GM12878 (cell line): ENCODE measurements around the gene IKZF5. TPM values are rescaled to one million over a fixed set of nuclear protein-coding genes. Genes with fewer than 3 reads are reported as not detected.

Experiments used
- ATF2 ChIP-seq: IDR thresholded peaks from 2 replicates; pipeline ENCODE4 v1.6.1; 2012; ENCODE audit warnings: low read length, inconsistent platforms
- CBX5 ChIP-seq: sonication (generic); IDR thresholded peaks from 2 replicates; pipeline ENCODE4 v1.6.1; 2016; ENCODE audit warnings: low read depth, moderate library complexity, mild to moderate bottlenecking, inconsistent platforms
- HDAC2 ChIP-seq: fragments of 200-600 bp; sonication (generic); IDR thresholded peaks from 2 replicates; pipeline ENCODE4 v1.6.1; 2017
- NR2C1 ChIP-seq: fragments of 450-650 bp; IDR thresholded peaks from 2 replicates; pipeline ENCODE4 v1.6.1; 2017; ENCODE audit warnings: antibody characterized with exemption, mild to moderate bottlenecking, moderate library complexity
- RELB ChIP-seq: fragments of 450-650 bp; IDR thresholded peaks from 2 replicates; pipeline ENCODE4 v1.6.1; 2017; ENCODE audit warnings: low read depth, mild to moderate bottlenecking, moderate library complexity
- SP1 ChIP-seq: IDR thresholded peaks from one replicate; pipeline ENCODE4 v1.6.1; 2011; ENCODE audit warnings: low read depth, low read length
- ZBTB40 ChIP-seq: fragments of 450-650 bp; IDR thresholded peaks from 2 replicates; pipeline ENCODE4 v1.6.1; 2016; ENCODE audit warnings: mild to moderate bottlenecking, moderate library complexity, borderline replicate concordance
- ZNF217 ChIP-seq: fragments of 450-650 bp; IDR thresholded peaks from 2 replicates; pipeline ENCODE4 v1.6.1; 2017; ENCODE audit warnings: antibody characterized with exemption, mild to moderate bottlenecking
- ZNF24 ChIP-seq: fragments of 450-650 bp; IDR thresholded peaks from 2 replicates; pipeline ENCODE4 v1.6.1; 2017; ENCODE audit warnings: antibody characterized with exemption, mild to moderate bottlenecking
- polyA plus RNA-seq, 11 experiments: library from polyadenylated mRNA; depleted of rRNA in 4 of 11; unstranded in 6 of 11; stranded (reverse) in 5 of 11; fragments of >200 nt; fragmentation: Nextera tagmentation in 4 of 11; fragmentation: Illumina TruSeq in 1 of 11; extraction: Ambion mirVana in 4 of 11; extraction: Trizol in 1 of 11; gene quantifications; 1 replicate in 1 of 11; 2 replicates in 10 of 11; pipeline versions ENCODE4 v1.2.1 to v1.2.3, GENCODE V29; 2011 to 2016; ENCODE audit warnings: inconsistent platforms in 2 of 11, missing spikeins in 2 of 11, low read depth in 1 of 11
- total RNA-seq, 4 experiments: library from RNA; depleted of rRNA in 3 of 4; stranded (reverse); fragments of >200 nt in 3 of 4; fragmentation: Illumina TruSeq in 1 of 4; extraction: Trizol in 1 of 4; gene quantifications; 2 replicates each; pipeline versions ENCODE4 v1.2.1 to v1.2.3, GENCODE V29; 2013 to 2021
- TF ChIP-seq, protein P1 (sequence below): IDR thresholded peaks from 2 replicates; pipeline ENCODE4 v1.6.1; 2011; ENCODE audit warnings: mild to moderate bottlenecking, low read depth, low read length, moderate library complexity; ENCODE audit not compliant: insufficient replicate concordance
- TF ChIP-seq, protein P2 (sequence below): fragments of 450-650 bp; IDR thresholded peaks from 2 replicates; pipeline ENCODE4 v1.6.1; 2018; ENCODE audit warnings: mild to moderate bottlenecking, low read depth, moderate library complexity; ENCODE audit not compliant: partially characterized antibody
- TF ChIP-seq, protein P3 (sequence below): fragments of 450-650 bp; IDR thresholded peaks from 2 replicates; pipeline ENCODE4 v1.6.1; 2018; ENCODE audit warnings: borderline replicate concordance, mild to moderate bottlenecking; ENCODE audit not compliant: partially characterized antibody

IKZF5 gene
- total and polyA plus RNA-seq, 10 of the 15 experiments (the other 5 are each of a cell fraction or from before 2014, with no cell fraction given) = 5.3 to 23.2 (median 11.8) TPM

GRCh38 chr10:122980209-122981065 is 28.2 kb downstream of the IKZF5 start, which contains the start of gene PSTK (continued):
- peak; percentile 80 for TF ChIP-seq RELB
- no peak for TF ChIP-seq HDAC2
- TF ChIP-seq ZNF24 = no peak
- TF ChIP-seq, protein P1, sequence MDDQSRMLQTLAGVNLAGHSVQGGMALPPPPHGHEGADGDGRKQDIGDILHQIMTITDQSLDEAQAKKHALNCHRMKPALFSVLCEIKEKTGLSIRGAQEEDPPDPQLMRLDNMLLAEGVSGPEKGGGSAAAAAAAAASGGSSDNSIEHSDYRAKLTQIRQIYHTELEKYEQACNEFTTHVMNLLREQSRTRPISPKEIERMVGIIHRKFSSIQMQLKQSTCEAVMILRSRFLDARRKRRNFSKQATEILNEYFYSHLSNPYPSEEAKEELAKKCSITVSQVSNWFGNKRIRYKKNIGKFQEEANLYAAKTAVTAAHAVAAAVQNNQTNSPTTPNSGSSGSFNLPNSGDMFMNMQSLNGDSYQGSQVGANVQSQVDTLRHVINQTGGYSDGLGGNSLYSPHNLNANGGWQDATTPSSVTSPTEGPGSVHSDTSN = no peak
- TF ChIP-seq ZBTB40 = peak; percentile 45; the same call in 1 of the 2 replicates
- no peak for TF ChIP-seq CBX5
- TF ChIP-seq, protein P2, sequence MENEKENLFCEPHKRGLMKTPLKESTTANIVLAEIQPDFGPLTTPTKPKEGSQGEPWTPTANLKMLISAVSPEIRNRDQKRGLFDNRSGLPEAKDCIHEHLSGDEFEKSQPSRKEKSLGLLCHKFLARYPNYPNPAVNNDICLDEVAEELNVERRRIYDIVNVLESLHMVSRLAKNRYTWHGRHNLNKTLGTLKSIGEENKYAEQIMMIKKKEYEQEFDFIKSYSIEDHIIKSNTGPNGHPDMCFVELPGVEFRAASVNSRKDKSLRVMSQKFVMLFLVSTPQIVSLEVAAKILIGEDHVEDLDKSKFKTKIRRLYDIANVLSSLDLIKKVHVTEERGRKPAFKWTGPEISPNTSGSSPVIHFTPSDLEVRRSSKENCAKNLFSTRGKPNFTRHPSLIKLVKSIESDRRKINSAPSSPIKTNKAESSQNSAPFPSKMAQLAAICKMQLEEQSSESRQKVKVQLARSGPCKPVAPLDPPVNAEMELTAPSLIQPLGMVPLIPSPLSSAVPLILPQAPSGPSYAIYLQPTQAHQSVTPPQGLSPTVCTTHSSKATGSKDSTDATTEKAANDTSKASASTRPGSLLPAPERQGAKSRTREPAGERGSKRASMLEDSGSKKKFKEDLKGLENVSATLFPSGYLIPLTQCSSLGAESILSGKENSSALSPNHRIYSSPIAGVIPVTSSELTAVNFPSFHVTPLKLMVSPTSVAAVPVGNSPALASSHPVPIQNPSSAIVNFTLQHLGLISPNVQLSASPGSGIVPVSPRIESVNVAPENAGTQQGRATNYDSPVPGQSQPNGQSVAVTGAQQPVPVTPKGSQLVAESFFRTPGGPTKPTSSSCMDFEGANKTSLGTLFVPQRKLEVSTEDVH = peak; percentile 56
- TF ChIP-seq NR2C1 = no peak
- TF ChIP-seq ATF2 = no peak; the same call in 1 of the 2 replicates
- TF ChIP-seq, protein P3, sequence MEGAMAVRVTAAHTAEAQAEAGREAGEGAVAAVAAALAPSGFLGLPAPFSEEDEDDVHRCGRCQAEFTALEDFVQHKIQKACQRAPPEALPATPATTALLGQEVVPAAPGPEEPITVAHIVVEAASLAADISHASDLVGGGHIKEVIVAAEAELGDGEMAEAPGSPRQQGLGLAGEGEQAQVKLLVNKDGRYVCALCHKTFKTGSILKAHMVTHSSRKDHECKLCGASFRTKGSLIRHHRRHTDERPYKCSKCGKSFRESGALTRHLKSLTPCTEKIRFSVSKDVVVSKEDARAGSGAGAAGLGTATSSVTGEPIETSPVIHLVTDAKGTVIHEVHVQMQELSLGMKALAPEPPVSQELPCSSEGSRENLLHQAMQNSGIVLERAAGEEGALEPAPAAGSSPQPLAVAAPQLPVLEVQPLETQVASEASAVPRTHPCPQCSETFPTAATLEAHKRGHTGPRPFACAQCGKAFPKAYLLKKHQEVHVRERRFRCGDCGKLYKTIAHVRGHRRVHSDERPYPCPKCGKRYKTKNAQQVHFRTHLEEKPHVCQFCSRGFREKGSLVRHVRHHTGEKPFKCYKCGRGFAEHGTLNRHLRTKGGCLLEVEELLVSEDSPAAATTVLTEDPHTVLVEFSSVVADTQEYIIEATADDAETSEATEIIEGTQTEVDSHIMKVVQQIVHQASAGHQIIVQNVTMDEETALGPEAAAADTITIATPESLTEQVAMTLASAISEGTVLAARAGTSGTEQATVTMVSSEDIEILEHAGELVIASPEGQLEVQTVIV = peak; percentile 60
- TF ChIP-seq ZNF217 = no peak
- TF ChIP-seq SP1 = peak; percentile 65
